Lung (tissue), 12 donors: ENCODE data around the gene ROBO1. TPM values are rescaled to one million over a fixed set of nuclear protein-coding genes. Genes with fewer than 3 reads are reported as not detected.

Experiments used
- ATAC-seq: fragments of 200-7000 bp; cut with Tn5 transposase; one replicate; pipeline ENCODE4 v1.9.1; 2020; ENCODE audit warnings: moderate number of reproducible peaks; ENCODE audit not compliant: insufficient read depth, low FRiP score
- DNase-seq, 3 donors: peaks; one replicate each; pipeline ENCODE4 v3.0.0-alpha.2; 2013 to 2017
- H3K27ac ChIP-seq, 2 donors: one replicate each; pipeline ENCODE4 v1.5.1; 2013; ENCODE audit warnings: mild to moderate bottlenecking in 2 of 2, moderate library complexity in 2 of 2, control low read depth in 1 of 2, inconsistent platforms in 1 of 2, low read depth in 1 of 2, low read length in 1 of 2
- H3K27me3 ChIP-seq, 3 donors: one replicate each; pipeline ENCODE4 v1.5.1; 2013; ENCODE audit warnings: low read length in 2 of 3; ENCODE audit not compliant: control insufficient read depth in 3 of 3, insufficient read depth in 3 of 3
- H3K36me3 ChIP-seq, 4 donors: one replicate each; pipeline ENCODE4 v1.5.1; 2013; ENCODE audit warnings: low read length in 4 of 4, mild to moderate bottlenecking in 1 of 4, moderate library complexity in 1 of 4; ENCODE audit not compliant: control insufficient read depth in 4 of 4, insufficient read depth in 4 of 4
- H3K4me1 ChIP-seq, 5 donors: one replicate each; pipeline ENCODE4 v1.5.1; 2013; ENCODE audit warnings: low read length in 5 of 5, mild to moderate bottlenecking in 2 of 5, moderate library complexity in 1 of 5; ENCODE audit not compliant: control insufficient read depth in 5 of 5, insufficient read depth in 5 of 5
- H3K4me3 ChIP-seq: one replicate; pipeline ENCODE4 v1.5.1; 2013; ENCODE audit warnings: mild to moderate bottlenecking, control low read depth, moderate library complexity
- H3K9ac ChIP-seq, 2 donors: one replicate each; pipeline ENCODE4 v1.5.1; 2013; ENCODE audit warnings: low read length in 2 of 2, control low read depth in 1 of 2; ENCODE audit not compliant: insufficient read depth in 1 of 2
- H3K9me3 ChIP-seq, 4 donors: one replicate each; pipeline ENCODE4 v1.5.1; 2013; ENCODE audit warnings: low read length in 3 of 4, mild to moderate bottlenecking in 1 of 4, moderate library complexity in 1 of 4; ENCODE audit not compliant: control insufficient read depth in 4 of 4, insufficient read depth in 3 of 4
- CTCF ChIP-seq: IDR thresholded peaks from 2 replicates; pipeline ENCODE4 v1.5.1; 2012; ENCODE audit warnings: mild to moderate bottlenecking; ENCODE audit errors: control extremely low read depth, extremely low read depth
- WGBS, 2 donors: extraction: QIAGEN DNeasy Blood & Tissue Kit; methylation state at CpG; one replicate each; pipeline ENCODE4 v1.1.7; 2013; 5-methylcytosine and 5-hydroxymethylcytosine counted together
- polyA plus RNA-seq, 2 donors: library from polyadenylated mRNA; stranded (reverse); fragments of 200-250 nt; gene quantifications; one replicate each; pipeline ENCODE4 v1.2.1, GENCODE V29; 2013
- total RNA-seq, 2 donors: library from RNA; depleted of rRNA in 1 of 2; stranded (reverse); fragments of >200 nt in 1 of 2; gene quantifications; one replicate each; pipeline ENCODE4 v1.2.1, GENCODE V29; 2014 to 2021
- donor health status: control.
- donor health status: control.
- donor health status: Bipolar disorder and iron deficiency.
- donor health status: healthy.
- donor health status: DM: yes; HTN: yes; CAD: no.

Gene ROBO1
- total and polyA plus RNA-seq, 4 donors = 2.6 to 72.6 (median 15.7) TPM

GRCh38 chr3:79396595-79396994 is 371.2 kb downstream of the ROBO1 start:
- 84 to 88% methylated on average over 2 of the region's 2 CpGs for WGBS, 2 donors
- Histone ChIP-seq H3K4me3 (no peak overlapping the region), H3K9ac (no peak overlapping the region), H3K9me3 (no peaks in the 10 kb centered on the region), H3K27me3 (no peaks in the 10 kb centered on the region), H3K27ac (no peak overlapping the region), H3K4me1 (no peaks in the 10 kb centered on the region), H3K36me3 (no peaks in the 10 kb centered on the region)
- DNase-seq (no peak), ATAC-seq (no peak)
- TF ChIP-seq CTCF = no peak

GRCh38 chr3:79392479-79392878 is 375.3 kb downstream of the ROBO1 start:
- Histone ChIP-seq H3K27ac (no peak overlapping the region), H3K27me3 (no peaks in the 10 kb centered on the region), H3K9ac (no peak overlapping the region), H3K36me3 (no peaks in the 10 kb centered on the region), H3K4me3 (no peak overlapping the region), H3K4me1 (no peaks in the 10 kb centered on the region), H3K9me3 (no peaks in the 10 kb centered on the region)
- WGBS, 2 donors = 87 to 90% methylated on average over 1 of the region's 1 CpG
- DNase-seq (no peak), ATAC-seq (no peak)
- no peak for TF ChIP-seq CTCF

GRCh38 chr3:79390352-79390751 is 377.4 kb downstream of the ROBO1 start:
- Histone ChIP-seq H3K27me3 (no peaks in the 10 kb centered on the region), H3K9me3 (no peaks in the 10 kb centered on the region), H3K27ac (no peak overlapping the region), H3K4me3 (no peak overlapping the region), H3K36me3 (no peaks in the 10 kb centered on the region), H3K4me1 (no peaks in the 10 kb centered on the region), H3K9ac (no peak overlapping the region)
- no peak for ATAC-seq
- no peak for DNase-seq
- WGBS, 2 donors = 83 to 84% methylated on average over 2 of the region's 2 CpGs
- no peak for TF ChIP-seq CTCF

- H3K9me3 ChIP-seq = no peaks in the 10 kb centered on the region
- DNase-seq (no peak), ATAC-seq (no peak)
- no peaks in the 10 kb centered on the region for H3K4me1 ChIP-seq
- H3K9ac ChIP-seq = no peak overlapping the region
- 89 to 90% methylated on average over 3 of the region's 3 CpGs for WGBS, 2 donors
- H3K27ac ChIP-seq = no peak overlapping the region
- no peaks in the 10 kb centered on the region for H3K27me3 ChIP-seq
- no peaks in the 10 kb centered on the region for H3K36me3 ChIP-seq
- no peak overlapping the region for H3K4me3 ChIP-seq
- no peak for TF ChIP-seq CTCF
Observed at GRCh38 chr3:79385211-79385610, 382.6 kb downstream of the ROBO1 start.
